Activated T-cell treated with anti-CD3 and anti-CD28 coated beads, Interleukin-2, amount 50 U/mL, for 4 hours (primary cell): ENCODE measurements around the gene NOP9. TPM values are rescaled to one million over a fixed set of nuclear protein-coding genes. Genes with fewer than 3 reads are reported as not detected.

Source experiments
- ATAC-seq, 2 donors: fragments of 200-7000 bp; cut with Tn5 transposase; one replicate each; pipeline ENCODE4 v1.10.0; 2021
- DNase-seq: peaks from one replicate; pipeline ENCODE4 v3.0.0-alpha.2; 2020
- H3K27me3 Mint-ChIP-seq: one replicate; pipeline ENCODE4 v1.8.0; 2021; ENCODE audit warnings: low read depth, mixed read lengths
- H3K36me3 Mint-ChIP-seq: one replicate; pipeline ENCODE4 v1.8.0; 2022; ENCODE audit warnings: mixed read lengths; ENCODE audit not compliant: insufficient read depth
- H3K4me1 Mint-ChIP-seq: one replicate; pipeline ENCODE4 v1.8.0; 2021; ENCODE audit warnings: low read depth, mixed read lengths
- H3K4me3 Mint-ChIP-seq: one replicate; pipeline ENCODE4 v1.8.0; 2021; ENCODE audit warnings: mild to moderate bottlenecking, moderate library complexity, mixed read lengths
- H3K9me3 Mint-ChIP-seq: one replicate; pipeline ENCODE4 v1.8.0; 2021; ENCODE audit warnings: mixed read lengths
- total RNA-seq, 3 donors: library from RNA; stranded (reverse); gene quantifications; one replicate each; pipeline ENCODE4 v1.2.1, GENCODE V29; 2021

NOP9 gene
- total RNA-seq, 3 donors from 2014 or later = 67.8 to 71.0 (median 68.0) TPM

- ATAC-seq (no peak), DNase-seq (no peak)
- H3K36me3 Mint-ChIP-seq = no peaks in the 10 kb centered on the region
- H3K9me3 Mint-ChIP-seq = no peaks in the 10 kb centered on the region
- H3K4me1 Mint-ChIP-seq = peaks cover 14% of the 10 kb centered on the region
- no peak overlapping the region for H3K4me3 Mint-ChIP-seq
- no peaks in the 10 kb centered on the region for H3K27me3 Mint-ChIP-seq
Observed at GRCh38 chr14:24284501-24285035, 15.1 kb upstream of the NOP9 start.

GRCh38 chr14:24285351-24285750 is 14.3 kb upstream of the NOP9 start:
- no peak for ATAC-seq
- Mint-ChIP-seq H3K4me3 (no peak overlapping the region), H3K36me3 (peaks cover 6% of the 10 kb centered on the region), H3K27me3 (no peaks in the 10 kb centered on the region), H3K4me1 (peaks cover 14% of the 10 kb centered on the region), H3K9me3 (no peaks in the 10 kb centered on the region)
- no peak for DNase-seq

GRCh38 chr14:24286996-24287395 is 12.7 kb upstream of the NOP9 start:
- Mint-ChIP-seq H3K4me3 (no peak overlapping the region), H3K9me3 (no peaks in the 10 kb centered on the region), H3K36me3 (peaks cover 18% of the 10 kb centered on the region), H3K4me1 (peaks cover 11% of the 10 kb centered on the region), H3K27me3 (no peaks in the 10 kb centered on the region)
- ATAC-seq (no peak), DNase-seq (no peak)

- DNase-seq (no peak), ATAC-seq (peak; percentile 98 to 100)
- Mint-ChIP-seq H3K27me3 (no peaks in the 10 kb centered on the region), H3K9me3 (no peaks in the 10 kb centered on the region), H3K4me1 (peaks cover 11% of the 10 kb centered on the region), H3K36me3 (peaks cover 32% of the 10 kb centered on the region), H3K4me3 (no peak overlapping the region)
Observed at GRCh38 chr14:24289649-24290280, 9.9 kb upstream of the NOP9 start.

- Mint-ChIP-seq H3K36me3 (peaks cover 36% of the 10 kb centered on the region), H3K4me3 (no peak overlapping the region), H3K4me1 (peaks cover 13% of the 10 kb centered on the region), H3K9me3 (no peaks in the 10 kb centered on the region), H3K27me3 (no peaks in the 10 kb centered on the region)
- ATAC-seq = no peak
- DNase-seq = no peak
Observed at GRCh38 chr14:24290746-24291145, 8.9 kb upstream of the NOP9 start.

GRCh38 chr14:24291446-24292117 is 8.1 kb upstream of the NOP9 start:
- Mint-ChIP-seq H3K27me3 (no peaks in the 10 kb centered on the region), H3K4me1 (peaks cover 19% of the 10 kb centered on the region), H3K9me3 (no peaks in the 10 kb centered on the region), H3K4me3 (no peak overlapping the region), H3K36me3 (peaks cover 43% of the 10 kb centered on the region)
- no peak for DNase-seq
- no peak for ATAC-seq

GRCh38 chr14:24292118-24292807 is 7.4 kb upstream of the NOP9 start:
- Mint-ChIP-seq H3K9me3 (no peaks in the 10 kb centered on the region), H3K27me3 (no peaks in the 10 kb centered on the region), H3K36me3 (peaks cover 44% of the 10 kb centered on the region), H3K4me1 (peaks cover 26% of the 10 kb centered on the region), H3K4me3 (no peak overlapping the region)
- DNase-seq = no peak
- ATAC-seq = no peak

- no peak for ATAC-seq
- H3K27me3 Mint-ChIP-seq = no peaks in the 10 kb centered on the region
- DNase-seq = no peak
- H3K9me3 Mint-ChIP-seq = no peaks in the 10 kb centered on the region
- H3K36me3 Mint-ChIP-seq = peaks cover 44% of the 10 kb centered on the region
- no peak overlapping the region for H3K4me3 Mint-ChIP-seq
- peaks cover 34% of the 10 kb centered on the region for H3K4me1 Mint-ChIP-seq
Observed at GRCh38 chr14:24293525-24293924, 6.1 kb upstream of the NOP9 start.

GRCh38 chr14:24296341-24297157 is 3.1 kb upstream of the NOP9 start:
- peaks cover 44% of the 10 kb centered on the region for H3K4me1 Mint-ChIP-seq

GRCh38 chr14:24297190-24297964 is 2.3 kb upstream of the NOP9 start:
- H3K9me3 Mint-ChIP-seq = no peaks in the 10 kb centered on the region

More at GRCh38 chr14:24296341-24297157, 3.1 kb upstream of the NOP9 start:
- ATAC-seq (peak; percentile 74 to 84), DNase-seq (peak; percentile 70)
- H3K4me3 Mint-ChIP-seq = peak overlapping the region; percentile 41
- no peaks in the 10 kb centered on the region for H3K27me3 Mint-ChIP-seq
- peaks cover 31% of the 10 kb centered on the region for H3K36me3 Mint-ChIP-seq
- H3K9me3 Mint-ChIP-seq = no peaks in the 10 kb centered on the region

GRCh38 chr14:24298892-24299254 is 777 bp upstream of the NOP9 start:
- DNase-seq (no peak), ATAC-seq (peak in 1 of 2 donors; percentile 3)
- Mint-ChIP-seq H3K4me1 (peaks cover 48% of the 10 kb centered on the region), H3K36me3 (peaks cover 34% of the 10 kb centered on the region), H3K4me3 (peak overlapping the region; percentile 90), H3K9me3 (no peaks in the 10 kb centered on the region), H3K27me3 (no peaks in the 10 kb centered on the region)

More at GRCh38 chr14:24297190-24297964, 2.3 kb upstream of the NOP9 start:
- no peaks in the 10 kb centered on the region for H3K27me3 Mint-ChIP-seq
- peaks cover 30% of the 10 kb centered on the region for H3K36me3 Mint-ChIP-seq
- DNase-seq (no peak), ATAC-seq (peak in 1 of 2 donors; percentile 2)
- peaks cover 48% of the 10 kb centered on the region for H3K4me1 Mint-ChIP-seq
- peak overlapping the region; percentile 16 for H3K4me3 Mint-ChIP-seq

GRCh38 chr14:24300326-24300980 is 803 bp downstream of the NOP9 start:
- peaks cover 46% of the 10 kb centered on the region for H3K4me1 Mint-ChIP-seq
- DNase-seq = no peak
- no peaks in the 10 kb centered on the region for H3K27me3 Mint-ChIP-seq
- peak overlapping the region; percentile 90 for H3K4me3 Mint-ChIP-seq
- peaks cover 44% of the 10 kb centered on the region for H3K36me3 Mint-ChIP-seq
- H3K9me3 Mint-ChIP-seq = no peaks in the 10 kb centered on the region
- no peak for ATAC-seq

GRCh38 chr14:24304019-24304387 is 4.4 kb downstream of the NOP9 start:
- no peak overlapping the region for H3K4me3 Mint-ChIP-seq
- H3K36me3 Mint-ChIP-seq = peaks cover 52% of the 10 kb centered on the region
- ATAC-seq (no peak), DNase-seq (no peak)
- H3K27me3 Mint-ChIP-seq = no peaks in the 10 kb centered on the region
- peaks cover 39% of the 10 kb centered on the region for H3K4me1 Mint-ChIP-seq
- no peaks in the 10 kb centered on the region for H3K9me3 Mint-ChIP-seq
